T-helper 17 cell (primary cell): Measurements from ENCODE around the gene TNFSF11. TPM values are rescaled to one million over a fixed set of nuclear protein-coding genes. Genes with fewer than 3 reads are reported as not detected.
"Not testable (repeated sequence)": the region's sequence is repeated elsewhere in the genome, so short reads cannot be mapped to it uniquely, and the experiment has no call there.

Experiments used
- ATAC-seq: fragments of 150-1000 bp; cut with Tn5 transposase; 2 replicates; pipeline ENCODE4 v1.10.0; 2021; ENCODE audit warnings: mild to moderate bottlenecking, moderate library complexity
- DNase-seq, 3 donors: peaks; one replicate each; pipeline versions ENCODE4 v3.0.0 to v3.0.0-alpha.2; 2020 to 2021
- H3K9me3 ChIP-seq: one replicate; pipeline ENCODE4 v1.7.0; 2013; ENCODE audit warnings: low read length, mild to moderate bottlenecking; ENCODE audit not compliant: control insufficient read depth, poor library complexity, severe bottlenecking
- H3K27ac Mint-ChIP-seq: one replicate; pipeline ENCODE4 v1.8.0; 2022; ENCODE audit warnings: mild to moderate bottlenecking, moderate library complexity, mixed read lengths
- H3K27me3 Mint-ChIP-seq: one replicate; pipeline ENCODE4 v1.8.0; 2022; ENCODE audit warnings: mixed read lengths
- H3K36me3 Mint-ChIP-seq: one replicate; pipeline ENCODE4 v1.8.0; 2022; ENCODE audit warnings: low read depth, mixed read lengths
- H3K4me1 Mint-ChIP-seq: one replicate; pipeline ENCODE4 v1.8.0; 2022; ENCODE audit warnings: mild to moderate bottlenecking, mixed read lengths
- H3K4me3 Mint-ChIP-seq: one replicate; pipeline ENCODE4 v1.8.0; 2022; ENCODE audit warnings: mild to moderate bottlenecking, moderate library complexity, mixed read lengths
- total RNA-seq, 4 donors: library from RNA in 2 of 4; stranded (reverse) in 2 of 4; gene quantifications; one replicate each; pipeline ENCODE4 v1.2.3 and lab custom pipeline; 2022 to 2026

TNFSF11 gene
- total RNA-seq, 2 donors from 2014 or later = not detected

- Mint-ChIP-seq H3K36me3 (no peaks in the 10 kb centered on the region), H3K4me1 (no peaks in the 10 kb centered on the region), H3K4me3 (no peak overlapping the region), H3K27ac (no peak overlapping the region), H3K27me3 (peaks cover 14% of the 10 kb centered on the region)
- no peak for DNase-seq
- ATAC-seq = no peak
- H3K9me3 ChIP-seq = no peaks in the 10 kb centered on the region
Observed at GRCh38 chr13:42547612-42548011, 26.3 kb upstream of the TNFSF11 start.

GRCh38 chr13:42548731-42549551 lies 25.0 kb upstream of the TNFSF11 start:
- Mint-ChIP-seq H3K4me1 (no peaks in the 10 kb centered on the region), H3K27ac (no peak overlapping the region), H3K36me3 (no peaks in the 10 kb centered on the region), H3K4me3 (no peak overlapping the region), H3K27me3 (peaks cover 14% of the 10 kb centered on the region)
- DNase-seq (no peak), ATAC-seq (peak; percentile 33)
- no peaks in the 10 kb centered on the region for H3K9me3 ChIP-seq

- no peak overlapping the region for H3K27ac Mint-ChIP-seq
- H3K4me3 Mint-ChIP-seq = no peak overlapping the region
- ATAC-seq (no peak), DNase-seq (no peak)
- H3K36me3 Mint-ChIP-seq = no peaks in the 10 kb centered on the region
- H3K4me1 Mint-ChIP-seq = no peaks in the 10 kb centered on the region
- H3K9me3 ChIP-seq = no peaks in the 10 kb centered on the region
- peaks cover 14% of the 10 kb centered on the region for H3K27me3 Mint-ChIP-seq
Observed at GRCh38 chr13:42549552-42549936, 24.4 kb upstream of the TNFSF11 start.

- no peak overlapping the region for H3K27ac Mint-ChIP-seq
- H3K4me1 Mint-ChIP-seq = no peaks in the 10 kb centered on the region
- H3K9me3 ChIP-seq = no peaks in the 10 kb centered on the region
- DNase-seq (no peak), ATAC-seq (no peak)
- H3K27me3 Mint-ChIP-seq = peaks cover 14% of the 10 kb centered on the region
- H3K4me3 Mint-ChIP-seq = no peak overlapping the region
- H3K36me3 Mint-ChIP-seq = no peaks in the 10 kb centered on the region
Observed at GRCh38 chr13:42551611-42552010, 22.3 kb upstream of the TNFSF11 start.

- no peak for ATAC-seq
- DNase-seq = no peak
- Mint-ChIP-seq H3K4me1 (no peaks in the 10 kb centered on the region), H3K36me3 (no peaks in the 10 kb centered on the region), H3K4me3 (no peak overlapping the region), H3K27ac (no peak overlapping the region), H3K27me3 (peaks cover 14% of the 10 kb centered on the region)
- no peaks in the 10 kb centered on the region for H3K9me3 ChIP-seq
Observed at GRCh38 chr13:42553098-42554046, 20.6 kb upstream of the TNFSF11 start.

DNA sequence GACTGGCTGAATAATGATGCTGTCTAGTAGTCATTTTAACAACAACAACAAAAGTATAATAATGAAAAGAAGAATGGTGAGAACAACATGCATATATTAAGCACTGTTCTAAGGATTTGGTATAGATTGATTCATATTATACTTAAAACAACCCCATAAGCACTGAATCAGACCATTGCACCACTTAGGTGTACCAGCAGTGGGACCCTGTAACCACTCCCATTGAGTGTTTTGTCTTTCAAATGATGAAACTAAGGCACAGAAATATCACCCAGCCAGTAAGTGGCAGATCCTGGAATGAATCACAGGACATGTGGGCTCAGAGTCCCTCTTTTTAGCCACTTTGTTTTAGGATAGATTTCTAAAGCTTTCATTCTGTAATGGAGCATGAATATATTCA lies 14.9 kb upstream of the TNFSF11 start:
- H3K4me3 Mint-ChIP-seq = no peak overlapping the region
- H3K27ac Mint-ChIP-seq = no peak overlapping the region
- H3K4me1 Mint-ChIP-seq = no peaks in the 10 kb centered on the region
- ATAC-seq = no peak
- H3K9me3 ChIP-seq = no peaks in the 10 kb centered on the region
- no peak for DNase-seq
- H3K36me3 Mint-ChIP-seq = no peaks in the 10 kb centered on the region
- peaks cover 5% of the 10 kb centered on the region for H3K27me3 Mint-ChIP-seq

DNA sequence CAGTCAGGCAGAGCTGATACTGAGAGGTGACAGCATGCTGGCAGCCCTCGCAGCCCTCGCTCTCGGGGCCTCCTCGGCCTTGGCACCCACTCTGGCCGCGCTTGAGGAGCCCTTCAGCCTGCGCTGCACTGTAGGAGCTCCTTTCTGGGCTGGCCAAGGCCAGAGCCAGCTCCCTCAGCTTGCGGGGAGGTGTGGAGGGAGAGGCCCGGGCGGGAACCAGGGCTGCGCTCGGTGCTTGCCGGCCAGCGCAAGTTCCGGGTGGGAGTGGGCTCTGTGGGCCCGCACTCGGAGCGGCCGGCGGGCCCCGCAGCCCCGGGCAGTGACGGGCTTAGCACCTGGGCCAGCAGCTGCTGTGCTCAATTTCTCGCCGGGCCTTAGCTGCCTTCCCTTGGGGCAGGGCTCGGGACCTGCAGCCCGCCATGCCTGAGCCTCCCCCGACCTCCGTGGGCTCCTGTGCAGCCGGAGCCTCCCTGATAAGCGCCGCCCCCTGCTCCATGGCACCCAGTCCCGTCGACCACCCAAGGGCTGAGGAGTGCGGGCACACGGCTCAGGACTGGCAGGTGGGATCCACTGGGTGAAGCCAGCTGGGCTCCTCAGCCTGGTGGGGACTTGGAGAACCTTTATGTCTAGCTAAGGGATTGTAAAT lies 14.3 kb upstream of the TNFSF11 start:
- not testable (repeated sequence) for DNase-seq, H3K4me1 Mint-ChIP-seq, ATAC-seq, H3K27me3 Mint-ChIP-seq, H3K9me3 ChIP-seq, H3K4me3 Mint-ChIP-seq, H3K27ac Mint-ChIP-seq, H3K36me3 Mint-ChIP-seq

DNA sequence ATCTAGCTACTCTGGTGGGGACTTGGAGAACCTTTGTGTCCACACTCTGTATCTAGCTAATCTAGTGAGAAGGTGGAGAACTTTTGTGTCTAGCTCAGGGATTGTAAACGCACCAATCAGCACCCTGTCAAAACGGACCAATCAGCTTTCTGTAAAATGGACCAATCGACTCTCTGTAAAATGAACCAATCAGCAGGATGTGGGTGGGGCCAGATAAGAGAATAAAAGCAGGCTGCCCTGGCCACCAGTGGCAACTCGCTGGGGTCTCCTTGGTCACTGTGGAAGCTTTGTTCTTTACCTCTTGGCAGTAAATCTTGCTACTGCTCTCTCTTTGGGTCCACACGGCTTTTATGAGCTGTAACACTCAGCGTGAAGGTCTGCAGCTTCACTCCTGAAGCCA lies 13.6 kb upstream of the TNFSF11 start:
- H3K4me1 Mint-ChIP-seq, ATAC-seq: not testable (repeated sequence)

GRCh38 chr13:42561752-42562467 lies 12.0 kb upstream of the TNFSF11 start:
- DNase-seq = no peak
- Mint-ChIP-seq H3K4me3 (no peak overlapping the region), H3K4me1 (no peaks in the 10 kb centered on the region), H3K27ac (no peak overlapping the region), H3K36me3 (no peaks in the 10 kb centered on the region), H3K27me3 (peaks cover 5% of the 10 kb centered on the region)
- H3K9me3 ChIP-seq = no peaks in the 10 kb centered on the region
- no peak for ATAC-seq

More for the DNA sequence above, 13.6 kb upstream of the TNFSF11 start:
- H3K4me3 Mint-ChIP-seq, H3K27me3 Mint-ChIP-seq, H3K9me3 ChIP-seq, DNase-seq, H3K36me3 Mint-ChIP-seq, H3K27ac Mint-ChIP-seq: not testable (repeated sequence)

- Mint-ChIP-seq H3K4me1 (no peaks in the 10 kb centered on the region), H3K36me3 (no peaks in the 10 kb centered on the region), H3K27me3 (peaks cover 5% of the 10 kb centered on the region), H3K27ac (no peak overlapping the region), H3K4me3 (no peak overlapping the region)
- H3K9me3 ChIP-seq = no peaks in the 10 kb centered on the region
- ATAC-seq (no peak), DNase-seq (no peak)
Observed at GRCh38 chr13:42567906-42568305, 6.0 kb upstream of the TNFSF11 start.

DNA sequence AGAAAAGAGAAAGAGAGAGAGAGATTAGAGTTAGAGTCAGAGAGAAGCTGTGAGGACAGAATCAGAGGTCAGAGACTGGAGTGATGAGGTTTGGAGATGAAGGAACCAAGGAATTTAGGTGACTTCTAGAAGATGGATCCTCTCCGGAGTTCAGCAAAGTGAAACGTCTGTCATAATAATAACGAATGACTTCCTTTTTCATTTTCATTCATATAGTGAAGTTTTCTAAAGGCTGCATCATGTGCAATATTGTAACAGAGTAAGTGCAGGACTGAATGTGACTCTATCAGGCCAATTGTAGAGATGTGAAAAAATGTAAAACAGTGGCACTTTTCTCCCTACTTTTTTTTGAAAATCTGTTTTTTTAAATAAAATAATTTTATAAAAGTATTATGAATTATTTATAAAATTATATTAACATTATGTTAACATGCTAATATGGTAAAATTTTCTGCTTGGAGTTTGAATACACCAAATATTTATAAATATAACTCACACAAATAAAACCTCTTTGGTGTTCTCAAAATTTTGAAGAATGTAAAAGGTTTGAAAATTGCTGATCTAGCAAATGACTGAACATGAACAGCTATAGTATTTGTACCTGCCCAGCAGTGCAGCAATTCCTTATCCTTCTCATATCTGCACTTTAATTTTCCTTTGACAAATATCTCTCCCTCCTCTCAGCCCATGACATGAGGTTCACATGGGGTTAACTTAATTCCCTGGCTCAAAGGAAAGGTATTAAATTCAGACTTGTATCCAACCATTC lies 4.2 kb upstream of the TNFSF11 start:
- ATAC-seq (no peak), DNase-seq (no peak)
- Mint-ChIP-seq H3K36me3 (no peaks in the 10 kb centered on the region), H3K27ac (no peak overlapping the region), H3K4me1 (peaks cover 9% of the 10 kb centered on the region), H3K27me3 (peaks cover 17% of the 10 kb centered on the region), H3K4me3 (no peak overlapping the region)
- H3K9me3 ChIP-seq = no peaks in the 10 kb centered on the region

- Mint-ChIP-seq H3K4me1 (peaks cover 15% of the 10 kb centered on the region), H3K4me3 (no peak overlapping the region), H3K27ac (no peak overlapping the region), H3K36me3 (peaks cover 3% of the 10 kb centered on the region), H3K27me3 (peaks cover 38% of the 10 kb centered on the region)
- ATAC-seq (no peak), DNase-seq (no peak)
- H3K9me3 ChIP-seq = no peaks in the 10 kb centered on the region
Observed at GRCh38 chr13:42571895-42572294, 2.1 kb upstream of the TNFSF11 start.
